WTC11 (cell line): ENCODE results near the gene FBXL14. TPM values are rescaled to one million over a fixed set of nuclear protein-coding genes. Genes with fewer than 3 reads are reported as not detected.

ENCODE experiments used
- ATAC-seq: fragments of 200-7000 bp; cut with Tn5 transposase; 2 replicates; pipeline ENCODE4 v1.10.0; 2021; ENCODE audit warnings: mild to moderate bottlenecking, moderate library complexity
- CTCF ChIA-PET: fragments of 300-600 bp; sonication (Branson Sonifier 250); formaldehyde crosslinking; loops from one replicate; lab custom pipeline; 2021; ENCODE audit warnings: antibody characterized with exemption; lab: Charles Lee
- POLR2A ChIA-PET: fragments of 350-600 bp; sonication (Branson Sonifier 250); formaldehyde crosslinking; loops from one replicate; lab custom pipeline; 2021; ENCODE audit warnings: antibody characterized with exemption; lab: Charles Lee
- DNase-seq: peaks from one replicate; pipeline ENCODE4 v3.0.0; 2021; ENCODE audit warnings: low spot score
- H3K27ac Mint-ChIP-seq: 2 replicates; pipeline ENCODE4 v1.8.0; 2021; ENCODE audit warnings: mixed read lengths
- H3K27me3 Mint-ChIP-seq: 2 replicates; pipeline ENCODE4 v1.8.0; 2021; ENCODE audit warnings: low read depth, mild to moderate bottlenecking, moderate library complexity, mixed read lengths
- H3K36me3 Mint-ChIP-seq: 2 replicates; pipeline ENCODE4 v1.8.0; 2021; ENCODE audit warnings: mixed read lengths
- H3K4me1 Mint-ChIP-seq: 2 replicates; pipeline ENCODE4 v1.8.0; 2022; ENCODE audit warnings: mixed read lengths
- H3K4me3 Mint-ChIP-seq: 2 replicates; pipeline ENCODE4 v1.8.0; 2021; ENCODE audit warnings: mild to moderate bottlenecking, moderate library complexity, mixed read lengths
- H3K9me3 Mint-ChIP-seq: 2 replicates; pipeline ENCODE4 v1.8.0; 2021; ENCODE audit warnings: mixed read lengths
- ESRRA ChIP-seq: sonication (generic); formaldehyde crosslinking; IDR thresholded peaks from 2 replicates; pipeline ENCODE4 v1.8.1; 2022; ENCODE audit warnings: mild to moderate bottlenecking, missing genetic modification reagents, borderline replicate concordance
- ETV6 ChIP-seq: sonication (generic); formaldehyde crosslinking; IDR thresholded peaks from 2 replicates; pipeline ENCODE4 v1.8.1; 2022; ENCODE audit warnings: mild to moderate bottlenecking, missing genetic modification reagents
- FOXP1 ChIP-seq: sonication (generic); formaldehyde crosslinking; IDR thresholded peaks from 2 replicates; pipeline ENCODE4 v1.8.0; 2022; ENCODE audit warnings: missing genetic modification reagents, mild to moderate bottlenecking, moderate library complexity, borderline replicate concordance
- GABPB1 ChIP-seq: sonication (generic); formaldehyde crosslinking; IDR thresholded peaks from 2 replicates; pipeline ENCODE4 v1.8.1; 2023; ENCODE audit warnings: mild to moderate bottlenecking, missing genetic modification reagents
- GRHL2 ChIP-seq: fragments of 250-450 bp; sonication (Bioruptor Pico); IDR thresholded peaks from 2 replicates; pipeline ENCODE4 v1.8.0; 2022; ENCODE audit warnings: mild to moderate bottlenecking, moderate library complexity; ENCODE audit not compliant: insufficient replicate concordance, severe bottlenecking
- HMGA2 ChIP-seq: fragments of 250-450 bp; sonication (Bioruptor Pico); IDR thresholded peaks from 2 replicates; pipeline ENCODE4 v1.4.0; 2021; ENCODE audit warnings: mild to moderate bottlenecking, moderate library complexity
- IRF1 ChIP-seq: sonication (generic); formaldehyde crosslinking; IDR thresholded peaks from 2 replicates; pipeline ENCODE4 v1.8.0; 2023; ENCODE audit warnings: missing genetic modification reagents
- MYBL2 ChIP-seq: sonication (generic); formaldehyde crosslinking; IDR thresholded peaks from 2 replicates; pipeline ENCODE4 v1.8.1; 2023; ENCODE audit warnings: mild to moderate bottlenecking, moderate library complexity, missing genetic modification reagents
- NR1H2 ChIP-seq: sonication (generic); formaldehyde crosslinking; IDR thresholded peaks from 2 replicates; pipeline ENCODE4 v1.9.0; 2021; ENCODE audit warnings: mild to moderate bottlenecking, moderate library complexity, missing genetic modification reagents
- USF1 ChIP-seq: sonication (generic); formaldehyde crosslinking; IDR thresholded peaks from 2 replicates; pipeline ENCODE4 v1.8.0; 2022; ENCODE audit warnings: mild to moderate bottlenecking, missing genetic modification reagents
- ZNF121 ChIP-seq: sonication (generic); formaldehyde crosslinking; IDR thresholded peaks from 2 replicates; pipeline ENCODE4 v1.8.0; 2023; ENCODE audit warnings: missing genetic modification reagents
- ZNF263 ChIP-seq: sonication (generic); formaldehyde crosslinking; IDR thresholded peaks from 2 replicates; pipeline ENCODE4 v1.8.1; 2022; ENCODE audit warnings: low read depth, mild to moderate bottlenecking, moderate library complexity, missing genetic modification reagents
- total RNA-seq: library from RNA; stranded (reverse); gene quantifications from 3 replicates; pipeline ENCODE4 v1.2.3, GENCODE V29; 2021
- TF ChIP-seq, protein P1 (sequence below): sonication (generic); formaldehyde crosslinking; IDR thresholded peaks from 2 replicates; pipeline ENCODE4 v1.8.0; 2023; ENCODE audit warnings: mild to moderate bottlenecking, missing genetic modification reagents
- TF ChIP-seq, protein P2 (sequence below): sonication (generic); formaldehyde crosslinking; IDR thresholded peaks from 2 replicates; pipeline ENCODE4 v1.8.1; 2023; ENCODE audit warnings: mild to moderate bottlenecking, missing genetic modification reagents, borderline replicate concordance

Gene FBXL14
- total RNA-seq, 1 experiment from 2014 or later: 12.0 TPM

GRCh38 chr12:1593174-1594005, 991 bp downstream of the FBXL14 start (continued):
- 0 out of 2 replicates have a peak, but pooled peaks have one; percentile 23 for TF ChIP-seq ETV6 (CRISPR knock-in tag)
- no peak for TF ChIP-seq GABPB1
- TF ChIP-seq ESRRA: peak; percentile 34; the same call in 1 of the 2 replicates
- 0 out of 2 replicates have a peak, but pooled peaks have one; percentile 63 for TF ChIP-seq ZNF121 (CRISPR knock-in tag)
- no peak for TF ChIP-seq USF1 (CRISPR knock-in tag)
- TF ChIP-seq GRHL2 (CRISPR knock-in tag): no peak
- TF ChIP-seq ZNF263 (CRISPR knock-in tag): no peak
- TF ChIP-seq NR1H2 (CRISPR knock-in tag): 0 out of 2 replicates have a peak, but pooled peaks have one; percentile 44
- peak; percentile 8; the same call in 1 of the 2 replicates for TF ChIP-seq FOXP1 (CRISPR knock-in tag)
- TF ChIP-seq MYBL2 (CRISPR knock-in tag): peak; percentile 55
- TF ChIP-seq, protein P1, sequence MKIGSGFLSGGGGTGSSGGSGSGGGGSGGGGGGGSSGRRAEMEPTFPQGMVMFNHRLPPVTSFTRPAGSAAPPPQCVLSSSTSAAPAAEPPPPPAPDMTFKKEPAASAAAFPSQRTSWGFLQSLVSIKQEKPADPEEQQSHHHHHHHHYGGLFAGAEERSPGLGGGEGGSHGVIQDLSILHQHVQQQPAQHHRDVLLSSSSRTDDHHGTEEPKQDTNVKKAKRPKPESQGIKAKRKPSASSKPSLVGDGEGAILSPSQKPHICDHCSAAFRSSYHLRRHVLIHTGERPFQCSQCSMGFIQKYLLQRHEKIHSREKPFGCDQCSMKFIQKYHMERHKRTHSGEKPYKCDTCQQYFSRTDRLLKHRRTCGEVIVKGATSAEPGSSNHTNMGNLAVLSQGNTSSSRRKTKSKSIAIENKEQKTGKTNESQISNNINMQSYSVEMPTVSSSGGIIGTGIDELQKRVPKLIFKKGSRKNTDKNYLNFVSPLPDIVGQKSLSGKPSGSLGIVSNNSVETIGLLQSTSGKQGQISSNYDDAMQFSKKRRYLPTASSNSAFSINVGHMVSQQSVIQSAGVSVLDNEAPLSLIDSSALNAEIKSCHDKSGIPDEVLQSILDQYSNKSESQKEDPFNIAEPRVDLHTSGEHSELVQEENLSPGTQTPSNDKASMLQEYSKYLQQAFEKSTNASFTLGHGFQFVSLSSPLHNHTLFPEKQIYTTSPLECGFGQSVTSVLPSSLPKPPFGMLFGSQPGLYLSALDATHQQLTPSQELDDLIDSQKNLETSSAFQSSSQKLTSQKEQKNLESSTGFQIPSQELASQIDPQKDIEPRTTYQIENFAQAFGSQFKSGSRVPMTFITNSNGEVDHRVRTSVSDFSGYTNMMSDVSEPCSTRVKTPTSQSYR: 0 out of 2 replicates have a peak, but pooled peaks have one; percentile 44

GRCh38 chr12:1592444-1593173, 1.8 kb downstream of the FBXL14 start:
- Mint-ChIP-seq H3K9me3 (no peaks in the 10 kb centered on the region), H3K4me1 (peaks cover 66% of the 10 kb centered on the region), H3K4me3 (peak overlapping the region; percentile 86), H3K27me3 (peaks cover 73% of the 10 kb centered on the region), H3K27ac (no peak overlapping the region), H3K36me3 (no peaks in the 10 kb centered on the region)
- POLR2A ChIA-PET: no interaction called here
- CTCF ChIA-PET: interaction anchor here (0.8 to 2.8 kb wide), 11 partner anchors 9 to 500 kb away, joined by 3 to 16 read pairs (median 7); partner anchors contain the start of gene WNT5B
- peak; percentile 57 for DNase-seq
- ATAC-seq: peak; percentile 14
- TF ChIP-seq, protein P2, sequence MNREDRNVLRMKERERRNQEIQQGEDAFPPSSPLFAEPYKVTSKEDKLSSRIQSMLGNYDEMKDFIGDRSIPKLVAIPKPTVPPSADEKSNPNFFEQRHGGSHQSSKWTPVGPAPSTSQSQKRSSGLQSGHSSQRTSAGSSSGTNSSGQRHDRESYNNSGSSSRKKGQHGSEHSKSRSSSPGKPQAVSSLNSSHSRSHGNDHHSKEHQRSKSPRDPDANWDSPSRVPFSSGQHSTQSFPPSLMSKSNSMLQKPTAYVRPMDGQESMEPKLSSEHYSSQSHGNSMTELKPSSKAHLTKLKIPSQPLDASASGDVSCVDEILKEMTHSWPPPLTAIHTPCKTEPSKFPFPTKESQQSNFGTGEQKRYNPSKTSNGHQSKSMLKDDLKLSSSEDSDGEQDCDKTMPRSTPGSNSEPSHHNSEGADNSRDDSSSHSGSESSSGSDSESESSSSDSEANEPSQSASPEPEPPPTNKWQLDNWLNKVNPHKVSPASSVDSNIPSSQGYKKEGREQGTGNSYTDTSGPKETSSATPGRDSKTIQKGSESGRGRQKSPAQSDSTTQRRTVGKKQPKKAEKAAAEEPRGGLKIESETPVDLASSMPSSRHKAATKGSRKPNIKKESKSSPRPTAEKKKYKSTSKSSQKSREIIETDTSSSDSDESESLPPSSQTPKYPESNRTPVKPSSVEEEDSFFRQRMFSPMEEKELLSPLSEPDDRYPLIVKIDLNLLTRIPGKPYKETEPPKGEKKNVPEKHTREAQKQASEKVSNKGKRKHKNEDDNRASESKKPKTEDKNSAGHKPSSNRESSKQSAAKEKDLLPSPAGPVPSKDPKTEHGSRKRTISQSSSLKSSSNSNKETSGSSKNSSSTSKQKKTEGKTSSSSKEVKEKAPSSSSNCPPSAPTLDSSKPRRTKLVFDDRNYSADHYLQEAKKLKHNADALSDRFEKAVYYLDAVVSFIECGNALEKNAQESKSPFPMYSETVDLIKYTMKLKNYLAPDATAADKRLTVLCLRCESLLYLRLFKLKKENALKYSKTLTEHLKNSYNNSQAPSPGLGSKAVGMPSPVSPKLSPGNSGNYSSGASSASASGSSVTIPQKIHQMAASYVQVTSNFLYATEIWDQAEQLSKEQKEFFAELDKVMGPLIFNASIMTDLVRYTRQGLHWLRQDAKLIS (CRISPR knock-in tag): no peak
- no peak for TF ChIP-seq HMGA2 (CRISPR knock-in tag)
- TF ChIP-seq IRF1 (CRISPR knock-in tag): no peak
